GM12878 (cell line): Measurements from ENCODE around the gene COL26A1. TPM values are rescaled to one million over a fixed set of nuclear protein-coding genes. Genes with fewer than 3 reads are reported as not detected.

Experiments
- ATAC-seq: fragments of 200-7000 bp; cut with Tn5 transposase; 3 replicates; pipeline ENCODE4 v1.9.1; 2020; ENCODE audit warnings: mild to moderate bottlenecking, moderate library complexity
- BruUV-seq: library from RNA; stranded (reverse); fragments of 400-500 nt; replicated peaks from 2 replicates; lab custom pipeline; 2021; lab: Mats Ljungman, UMichigan
- CTCF ChIA-PET: fragments of 300-600 bp; sonication (Branson Sonifier 250); formaldehyde crosslinking; extraction: SDS; loops from one replicate; lab custom pipeline; 2021; ENCODE audit warnings: inconsistent platforms; lab: Yijun Ruan, JAX
- POLR2A ChIA-PET: fragments of 350-600 bp; formaldehyde crosslinking; extraction: SDS; loops from one replicate; lab custom pipeline; 2021; ENCODE audit warnings: inconsistent platforms; lab: Charles Lee
- RAD21 ChIA-PET: fragments of 300-600 bp; sonication (Branson Sonifier 250); formaldehyde crosslinking; loops from one replicate; lab custom pipeline; 2023; ENCODE audit warnings: antibody characterized with exemption; ENCODE audit not compliant: unreplicated experiment; lab: Charles Lee
- SMC1A ChIA-PET: fragments of 300-600 bp; sonication (Branson Sonifier 250); formaldehyde crosslinking; loops from one replicate; lab custom pipeline; 2023; ENCODE audit not compliant: unreplicated experiment, uncharacterized antibody; lab: Charles Lee
- DNase-seq: peaks from one replicate; pipeline ENCODE4 v3.0.0-alpha.2; 2011; ENCODE audit warnings: low read depth, low spot score
- FAIRE-seq: peaks from 3 replicates; lab custom pipeline; 2011; peaks lifted over from hg19 to GRCh38; lab: Jason Lieb, UNC
- H2AFZ ChIP-seq: 2 replicates; pipeline ENCODE4 v1.6.0; 2011; ENCODE audit warnings: low read depth, low read length, control low read depth; ENCODE audit not compliant: control insufficient read depth
- H3K27ac ChIP-seq: 2 replicates; pipeline ENCODE4 v1.5.1; 2011; ENCODE audit warnings: control low read depth; ENCODE audit not compliant: control insufficient read depth, insufficient read depth
- H3K27me3 ChIP-seq, 2 experiments: replicated peaks in 1 of 2; 2 replicates each; pipeline versions ENCODE4 v1.6.0 to v1.6.1; 2011; ENCODE audit warnings: low read length in 1 of 2; ENCODE audit not compliant: control insufficient read depth in 2 of 2, insufficient read depth in 2 of 2
- H3K36me3 ChIP-seq, 2 experiments: 2 replicates each; pipeline ENCODE4 v1.5.1; 2011; ENCODE audit warnings: low read length in 1 of 2; ENCODE audit not compliant: control insufficient read depth in 2 of 2, insufficient read depth in 2 of 2
- H3K4me1 ChIP-seq: 2 replicates; pipeline ENCODE4 v1.6.1; 2011; ENCODE audit warnings: mild to moderate bottlenecking, low read length, moderate library complexity, mixed read lengths; ENCODE audit not compliant: control insufficient read depth, insufficient read depth
- H3K4me2 ChIP-seq: 2 replicates; pipeline ENCODE4 v1.6.0; 2011; ENCODE audit warnings: control low read depth; ENCODE audit not compliant: control insufficient read depth, insufficient read depth
- H3K4me3 ChIP-seq: fragments of 200-600 bp; sonication (generic); 2 replicates; pipeline ENCODE4 v1.5.1; 2016
- H3K79me2 ChIP-seq: 2 replicates; pipeline ENCODE4 v1.6.0; 2011; ENCODE audit warnings: low read length; ENCODE audit not compliant: control insufficient read depth, insufficient read depth
- H3K9ac ChIP-seq: 2 replicates; pipeline ENCODE4 v1.8.0; 2011; ENCODE audit warnings: low read length, control low read depth, mixed read lengths; ENCODE audit not compliant: control insufficient read depth, insufficient read depth
- H3K9me3 ChIP-seq: replicated peaks from 3 replicates; pipeline ENCODE4 v1.5.1; 2011; ENCODE audit warnings: mild to moderate bottlenecking, low read length; ENCODE audit not compliant: control insufficient read depth, insufficient read depth
- H4K20me1 ChIP-seq: 2 replicates; pipeline ENCODE4 v1.6.0; 2011; ENCODE audit not compliant: control insufficient read depth, insufficient read depth
- BCLAF1 ChIP-seq: fragments of 450-650 bp; IDR thresholded peaks from 2 replicates; pipeline ENCODE4 v1.6.1; 2017; ENCODE audit warnings: antibody characterized with exemption, mild to moderate bottlenecking, moderate library complexity
- EP300 ChIP-seq, 2 experiments: fragments of 150-350 bp in 1 of 2; IDR thresholded peaks; 2 replicates each; pipeline ENCODE4 v1.6.1; 2011 to 2012; ENCODE audit warnings: low read depth in 2 of 2, low read length in 2 of 2, borderline replicate concordance in 1 of 2, improper control_type of control experiment in 1 of 2, inconsistent platforms in 1 of 2; ENCODE audit not compliant: control insufficient read depth in 1 of 2
- ESRRA ChIP-seq: IDR thresholded peaks from 2 replicates; pipeline ENCODE4 v1.6.1; 2012; ENCODE audit warnings: mild to moderate bottlenecking, low read length, improper control_type of control experiment
- IRF5 ChIP-seq: fragments of 450-650 bp; IDR thresholded peaks from 2 replicates; pipeline ENCODE4 v1.6.1; 2017; ENCODE audit warnings: borderline replicate concordance
- JUNB ChIP-seq: IDR thresholded peaks from 2 replicates; pipeline ENCODE4 v1.6.1; 2016; ENCODE audit warnings: antibody characterized with exemption, mild to moderate bottlenecking
- MYC ChIP-seq: IDR thresholded peaks from 2 replicates; pipeline ENCODE4 v1.6.1; 2011; ENCODE audit warnings: mild to moderate bottlenecking, low read length, moderate library complexity, inconsistent platforms; ENCODE audit not compliant: insufficient read depth, insufficient replicate concordance, insufficient read length, severe bottlenecking
- NR2C2 ChIP-seq: IDR thresholded peaks from 2 replicates; pipeline ENCODE4 v1.6.1; 2011; ENCODE audit warnings: borderline replicate concordance, low read depth; ENCODE audit not compliant: control insufficient read depth, insufficient read length
- POLR2A ChIP-seq: IDR thresholded peaks from 2 replicates; pipeline ENCODE4 v1.6.1; 2011; ENCODE audit warnings: low read depth, mild to moderate bottlenecking, low read length
- POU2F2 ChIP-seq: IDR thresholded peaks from 3 replicates; pipeline ENCODE4 v1.6.1; 2011; ENCODE audit warnings: low read depth, mild to moderate bottlenecking, low read length, borderline replicate concordance
- SMC3 ChIP-seq: IDR thresholded peaks from 2 replicates; pipeline ENCODE4 v1.6.1; 2011; ENCODE audit warnings: low read length, improper control_type of control experiment, borderline replicate concordance
- SREBF2 ChIP-seq: IDR thresholded peaks from 2 replicates; pipeline ENCODE4 v1.6.1; 2012; ENCODE audit warnings: mild to moderate bottlenecking, low read length
- WGBS: methylation state at CpG from one replicate; pipeline ENCODE4 v1.1.6; 2016; ENCODE audit warnings: low lambda C conversion rate; ENCODE audit not compliant: insufficient replicate concordance, insufficient coverage; ENCODE audit errors: missing lambda C conversion rate; 5-methylcytosine and 5-hydroxymethylcytosine counted together
- in situ Hi-C: fragments of 300-500 bp; cut with MboI; formaldehyde crosslinking; loops from 9 replicates; pipeline ENCODE4 v1.14.3; 2018; ENCODE audit warnings: mixed read lengths
- intact Hi-C: fragments of 100-400 bp; cut with micrococcal nuclease; formaldehyde crosslinking; loops from one replicate; pipeline ENCODE4 v1.14.2; 2022; ENCODE audit not compliant: unreplicated experiment
- polyA plus RNA-seq, 11 experiments: library from polyadenylated mRNA; depleted of rRNA in 4 of 11; unstranded in 6 of 11; stranded (reverse) in 5 of 11; fragments of >200 nt; fragmentation: Nextera tagmentation in 4 of 11; fragmentation: Illumina TruSeq in 1 of 11; extraction: Ambion mirVana in 4 of 11; extraction: Trizol in 1 of 11; gene quantifications; 1 replicate in 1 of 11; 2 replicates in 10 of 11; pipeline versions ENCODE4 v1.2.1 to v1.2.3, GENCODE V29; 2011 to 2016; ENCODE audit warnings: inconsistent platforms in 2 of 11, missing spikeins in 2 of 11, low read depth in 1 of 11
- total RNA-seq, 4 experiments: library from RNA; depleted of rRNA in 3 of 4; stranded (reverse); fragments of >200 nt in 3 of 4; fragmentation: Illumina TruSeq in 1 of 4; extraction: Trizol in 1 of 4; gene quantifications; 2 replicates each; pipeline versions ENCODE4 v1.2.1 to v1.2.3, GENCODE V29; 2013 to 2021

The COL26A1 gene
- total and polyA plus RNA-seq, 10 of the 15 experiments (the other 5 are each of a cell fraction or from before 2014, with no cell fraction given): 0.08 TPM; not detected in 9

DNA sequence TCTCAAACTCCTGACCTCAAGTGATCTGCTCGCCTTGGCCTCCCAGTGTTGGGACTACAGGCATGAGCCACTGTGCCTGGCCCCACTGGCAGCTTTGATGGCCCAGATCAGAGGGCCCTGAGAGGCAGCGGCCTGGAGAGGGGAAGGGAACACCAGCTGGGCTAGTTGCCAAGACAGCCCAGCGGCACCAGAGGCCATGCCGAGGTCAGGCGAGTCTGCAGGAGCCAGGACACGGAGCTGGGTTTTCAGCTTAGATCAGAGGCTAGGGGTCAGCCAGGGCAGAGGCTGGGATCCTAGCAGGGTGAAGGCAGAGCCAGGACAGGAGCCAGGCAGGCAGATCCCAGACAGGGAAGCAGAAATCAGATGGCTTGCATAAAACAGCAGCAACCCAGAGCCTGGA lies 173.6 kb downstream of the COL26A1 start:
- TF ChIP-seq POLR2A: no peak
- no peak for TF ChIP-seq ESRRA
- no peak for TF ChIP-seq SMC3
- TF ChIP-seq POU2F2: no peak
- TF ChIP-seq MYC: no peak
- TF ChIP-seq SREBF2: no peak
- TF ChIP-seq IRF5: no peak
- TF ChIP-seq NR2C2: no peak
- no peak for TF ChIP-seq JUNB
- no peak for TF ChIP-seq EP300 (IDR thresholded peaks at IDR 0.05; ENCODE audit: borderline replicate concordance in 1 of 2, control insufficient read depth in 1 of 2, low read depth in 2 of 2, low read length in 2 of 2)
- TF ChIP-seq BCLAF1: no peak
- intact Hi-C loops: no loop called here
- no peak for DNase-seq
- SMC1A ChIA-PET: interaction anchor here (1.1 kb wide), 1 partner anchor 25 kb away, joined by 3 read pairs; no protein-coding TSS in a partner anchor
- 39% methylated on average over 6 of the region's 6 CpGs for WGBS
- Histone ChIP-seq H3K36me3 (no peaks in the 10 kb centered on the region), H4K20me1 (no peaks in the 10 kb centered on the region), H3K4me1 (no peaks in the 10 kb centered on the region), H3K27ac (no peak overlapping the region), H2AFZ (no peak overlapping the region), H3K4me2 (no peak overlapping the region), H3K27me3 (no peaks in the 10 kb centered on the region; a peak in 1 of 4 replicates), H3K4me3 (no peak overlapping the region), H3K9ac (no peak overlapping the region), H3K79me2 (no peaks in the 10 kb centered on the region), H3K9me3 (no peaks in the 10 kb centered on the region)
- CTCF ChIA-PET: interaction anchor here (0.9 kb wide), 1 partner anchor 172 kb away, joined by 3 read pairs; no protein-coding TSS in a partner anchor
- in situ Hi-C loops: no loop called here
- no peak for ATAC-seq
- FAIRE-seq: no peak
- POLR2A ChIA-PET: no interaction called here
- no TSS peak for BruUV-seq
- RAD21 ChIA-PET: interaction anchor here (0.6 kb wide), 1 partner anchor 699 kb away, joined by 3 read pairs; no protein-coding TSS in a partner anchor
